ENCODE data around the gene HACE1.

The HACE1 gene

GRCh38 chr6:104700371-104701185 is 159.1 kb downstream of the HACE1 start:
- Mint-ChIP-seq H3K9me3 (no peaks in the 10 kb centered on the region), H3K4me3 (no peak overlapping the region), H3K36me3 (ENCODE audit: low read depth) (no peaks in the 10 kb centered on the region), H3K4me1 (peaks cover 20% of the 10 kb centered on the region), H3K27ac (no peak overlapping the region), H3K27me3 (no peaks in the 10 kb centered on the region)
- DNase-seq: no peak
- no peak for ATAC-seq

- peaks cover 12% of the 10 kb centered on the region for H3K4me1 Mint-ChIP-seq
- H3K9me3 Mint-ChIP-seq: no peaks in the 10 kb centered on the region
- no peak for DNase-seq
- ATAC-seq: no peak
- H3K4me3 Mint-ChIP-seq: no peak overlapping the region
- no peak overlapping the region for H3K27ac Mint-ChIP-seq
- no peaks in the 10 kb centered on the region for H3K27me3 Mint-ChIP-seq
- H3K36me3 Mint-ChIP-seq (ENCODE audit: low read depth): no peaks in the 10 kb centered on the region
Observed at GRCh38 chr6:104699593-104700329, 160.0 kb downstream of the HACE1 start.

DNA sequence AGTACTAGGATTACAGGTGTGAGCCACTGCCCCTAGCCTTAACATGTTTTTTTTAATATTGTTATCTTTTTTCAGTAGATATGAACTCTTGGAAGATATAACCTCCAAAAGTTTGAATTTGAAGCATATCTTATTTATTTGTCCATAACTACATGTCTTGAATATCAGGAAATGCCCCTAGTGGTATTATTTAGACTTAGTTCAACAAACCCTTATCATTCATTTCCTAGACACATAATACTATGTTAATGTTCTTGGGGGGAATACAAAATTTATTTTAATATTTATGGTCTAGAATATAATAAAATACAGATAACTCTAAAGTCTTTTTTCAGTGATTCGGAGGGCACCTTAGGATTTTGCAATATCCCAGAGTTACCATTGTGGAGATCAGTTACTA is 160.7 kb downstream of the HACE1 start:
- Mint-ChIP-seq H3K27ac (no peak overlapping the region), H3K36me3 (ENCODE audit: low read depth) (no peaks in the 10 kb centered on the region), H3K9me3 (no peaks in the 10 kb centered on the region), H3K4me1 (peaks cover 4% of the 10 kb centered on the region), H3K4me3 (no peak overlapping the region), H3K27me3 (no peaks in the 10 kb centered on the region)
- DNase-seq (no peak), ATAC-seq (no peak)

GRCh38 chr6:104692008-104692407 is 167.7 kb downstream of the HACE1 start:
- Mint-ChIP-seq H3K27me3 (no peaks in the 10 kb centered on the region), H3K4me3 (no peak overlapping the region), H3K27ac (no peak overlapping the region), H3K36me3 (ENCODE audit: low read depth) (peaks cover 3% of the 10 kb centered on the region), H3K9me3 (peaks cover 4% of the 10 kb centered on the region), H3K4me1 (peaks cover 10% of the 10 kb centered on the region)
- DNase-seq (no peak), ATAC-seq (no peak)

- DNase-seq: no peak
- no peak overlapping the region for H3K4me3 Mint-ChIP-seq
- peaks cover 4% of the 10 kb centered on the region for H3K9me3 Mint-ChIP-seq
- no peak overlapping the region for H3K27ac Mint-ChIP-seq
- no peaks in the 10 kb centered on the region for H3K27me3 Mint-ChIP-seq
- peak; percentile 46 for ATAC-seq
- peaks cover 3% of the 10 kb centered on the region for H3K36me3 Mint-ChIP-seq (ENCODE audit: low read depth)
- H3K4me1 Mint-ChIP-seq: peaks cover 10% of the 10 kb centered on the region
Observed at GRCh38 chr6:104689551-104690205, 170.0 kb downstream of the HACE1 start.

- peaks cover 3% of the 10 kb centered on the region for H3K36me3 Mint-ChIP-seq (ENCODE audit: low read depth)
- no peaks in the 10 kb centered on the region for H3K27me3 Mint-ChIP-seq
- no peak overlapping the region for H3K27ac Mint-ChIP-seq
- H3K4me1 Mint-ChIP-seq: peaks cover 7% of the 10 kb centered on the region
- peak; percentile 40 for ATAC-seq
- H3K4me3 Mint-ChIP-seq: no peak overlapping the region
- H3K9me3 Mint-ChIP-seq: peaks cover 4% of the 10 kb centered on the region
- DNase-seq: no peak
Observed at GRCh38 chr6:104688283-104688969, 171.3 kb downstream of the HACE1 start.

GRCh38 chr6:104686550-104687175 is 173.1 kb downstream of the HACE1 start:
- peaks cover 4% of the 10 kb centered on the region for H3K9me3 Mint-ChIP-seq
- peaks cover 3% of the 10 kb centered on the region for H3K36me3 Mint-ChIP-seq (ENCODE audit: low read depth)
- ATAC-seq: no peak
- no peak overlapping the region for H3K4me3 Mint-ChIP-seq
- DNase-seq: no peak
- H3K27me3 Mint-ChIP-seq: no peaks in the 10 kb centered on the region
- H3K4me1 Mint-ChIP-seq: peaks cover 11% of the 10 kb centered on the region
- no peak overlapping the region for H3K27ac Mint-ChIP-seq

DNA sequence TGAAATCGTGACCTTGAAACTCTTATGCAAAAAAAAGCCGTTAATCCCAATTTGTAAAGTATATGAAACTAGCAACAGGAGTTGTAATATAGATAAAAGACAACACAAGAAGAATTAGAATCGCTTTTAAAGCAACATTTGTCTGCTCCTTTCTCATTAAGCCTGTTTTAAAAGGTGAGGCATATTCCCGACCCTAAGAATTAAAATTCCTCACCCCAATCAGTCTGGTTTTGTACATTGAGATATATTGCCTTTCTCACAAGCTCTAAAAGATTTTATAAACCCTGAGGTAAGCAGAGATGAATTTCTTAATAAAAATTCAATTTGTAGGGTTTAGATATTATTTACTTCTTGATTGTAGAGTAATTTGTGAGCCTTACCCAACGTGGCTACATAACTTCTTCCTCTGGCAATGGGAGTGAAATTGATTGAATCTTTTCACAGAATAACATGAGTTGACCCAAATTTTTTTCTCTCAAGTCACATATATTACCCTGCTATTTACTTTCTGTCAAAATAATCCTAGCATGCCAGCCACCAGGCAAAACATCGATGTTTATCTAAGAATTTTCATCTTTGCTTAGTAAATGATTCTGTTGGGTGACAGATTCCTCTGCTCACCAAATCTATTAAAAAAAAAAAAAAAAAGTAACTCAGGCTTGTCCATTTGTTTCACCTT is 173.7 kb downstream of the HACE1 start:
- Mint-ChIP-seq H3K36me3 (ENCODE audit: low read depth) (peaks cover 3% of the 10 kb centered on the region), H3K27me3 (no peaks in the 10 kb centered on the region), H3K4me3 (no peak overlapping the region), H3K4me1 (peaks cover 11% of the 10 kb centered on the region), H3K27ac (no peak overlapping the region), H3K9me3 (peaks cover 4% of the 10 kb centered on the region)
- no peak for ATAC-seq
- DNase-seq: no peak

GRCh38 chr6:104684911-104685415 is 174.8 kb downstream of the HACE1 start:
- Mint-ChIP-seq H3K27ac (no peak overlapping the region), H3K4me1 (peaks cover 11% of the 10 kb centered on the region)
- ATAC-seq: no peak

DNA sequence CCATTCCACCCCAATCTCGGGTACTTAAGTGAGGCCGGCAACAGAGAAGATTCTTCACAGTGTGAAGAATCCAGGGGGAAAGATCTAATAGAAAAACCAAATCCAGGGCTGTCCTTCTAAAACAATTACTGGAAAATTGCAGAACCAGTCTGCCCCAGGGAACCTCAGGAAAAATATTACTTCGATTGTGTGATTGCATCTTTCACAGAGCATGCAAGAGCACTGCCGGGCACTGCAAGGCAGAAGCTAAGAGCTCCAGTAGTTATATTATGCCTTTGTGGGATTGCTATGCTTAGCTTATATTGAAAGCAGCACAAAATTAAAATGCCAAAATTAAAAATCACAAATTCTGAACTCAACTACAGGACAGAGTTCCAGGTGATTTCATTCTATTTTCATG is 175.9 kb downstream of the HACE1 start:
- no peak for DNase-seq
- H3K36me3 Mint-ChIP-seq (ENCODE audit: low read depth): no peaks in the 10 kb centered on the region
- H3K4me3 Mint-ChIP-seq: no peak overlapping the region
- H3K27me3 Mint-ChIP-seq: no peaks in the 10 kb centered on the region
- H3K4me1 Mint-ChIP-seq: peaks cover 11% of the 10 kb centered on the region
- no peak overlapping the region for H3K27ac Mint-ChIP-seq
- no peaks in the 10 kb centered on the region for H3K9me3 Mint-ChIP-seq
- ATAC-seq: no peak

More at GRCh38 chr6:104684911-104685415, 174.8 kb downstream of the HACE1 start:
- H3K4me3 Mint-ChIP-seq: no peak overlapping the region
- no peak for DNase-seq
- no peaks in the 10 kb centered on the region for H3K27me3 Mint-ChIP-seq
- no peaks in the 10 kb centered on the region for H3K9me3 Mint-ChIP-seq
- H3K36me3 Mint-ChIP-seq (ENCODE audit: low read depth): no peaks in the 10 kb centered on the region

GRCh38 chr6:104682722-104683643 is 176.7 kb downstream of the HACE1 start:
- Mint-ChIP-seq H3K4me3 (no peak overlapping the region), H3K9me3 (no peaks in the 10 kb centered on the region), H3K27me3 (no peaks in the 10 kb centered on the region), H3K4me1 (peaks cover 4% of the 10 kb centered on the region), H3K27ac (no peak overlapping the region), H3K36me3 (ENCODE audit: low read depth) (no peaks in the 10 kb centered on the region)
- ATAC-seq: no peak
- peak; percentile 82 for DNase-seq

- no peak overlapping the region for H3K27ac Mint-ChIP-seq
- peaks cover 4% of the 10 kb centered on the region for H3K4me1 Mint-ChIP-seq
- H3K27me3 Mint-ChIP-seq: no peaks in the 10 kb centered on the region
- H3K9me3 Mint-ChIP-seq: no peaks in the 10 kb centered on the region
- ATAC-seq (no peak), DNase-seq (no peak)
- no peak overlapping the region for H3K4me3 Mint-ChIP-seq
- no peaks in the 10 kb centered on the region for H3K36me3 Mint-ChIP-seq (ENCODE audit: low read depth)
Observed at GRCh38 chr6:104680539-104680938, 179.2 kb downstream of the HACE1 start.

DNA sequence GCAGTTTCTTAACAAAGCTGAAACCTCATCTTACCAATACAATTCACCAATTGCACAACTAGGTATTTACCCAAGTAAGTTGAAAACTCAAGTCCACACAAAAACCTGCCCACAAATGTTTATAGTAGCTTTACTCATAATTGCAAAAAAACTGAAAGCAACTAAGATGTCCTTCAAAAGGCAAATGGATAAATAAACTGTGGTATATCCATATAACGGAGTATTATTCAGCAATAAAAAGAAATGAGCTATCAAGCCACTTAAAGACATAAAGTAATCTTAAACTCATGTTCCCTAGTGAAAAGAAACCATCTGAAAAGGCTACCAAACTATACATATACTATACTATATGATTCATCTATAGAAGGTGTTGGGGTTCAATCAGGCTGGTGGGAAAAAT is 179.7 kb downstream of the HACE1 start:
- Mint-ChIP-seq H3K36me3 (ENCODE audit: low read depth) (no peaks in the 10 kb centered on the region), H3K27ac (no peak overlapping the region), H3K27me3 (no peaks in the 10 kb centered on the region), H3K4me1 (peaks cover 4% of the 10 kb centered on the region), H3K4me3 (no peak overlapping the region), H3K9me3 (no peaks in the 10 kb centered on the region)
- DNase-seq (no peak), ATAC-seq (no peak)

All from activated naive CD8-positive, alpha-beta T cell treated with anti-CD3 and anti-CD28 coated beads, Interleukin-2, amount 50 U/mL, for 24 hours (primary cell).